ENCODE results near the gene ALPP.

GRCh38 chr2:232330068-232330999, 48.2 kb upstream of the ALPP start:
- no peak for TF ChIP-seq CTCF (IDR thresholded peaks at IDR 0.05; ENCODE audit: borderline replicate concordance, extremely low read depth, low read length, poor library complexity, severe bottlenecking)
- TF ChIP-seq EZH2 (IDR thresholded peaks at IDR 0.05; ENCODE audit: borderline replicate concordance, low read depth, low read length, severe bottlenecking) = no peak
